SIG-M5 treated with dmso at 0.1 percent for 504 hours (cell line): ENCODE data around the gene HCN3.

ENCODE experiments used
- DNase-seq: peaks from one replicate; lab custom pipeline; 2025; ENCODE audit not compliant: unreplicated experiment; lab: John Stamatoyannopoulos, UW

The HCN3 gene

DNA sequence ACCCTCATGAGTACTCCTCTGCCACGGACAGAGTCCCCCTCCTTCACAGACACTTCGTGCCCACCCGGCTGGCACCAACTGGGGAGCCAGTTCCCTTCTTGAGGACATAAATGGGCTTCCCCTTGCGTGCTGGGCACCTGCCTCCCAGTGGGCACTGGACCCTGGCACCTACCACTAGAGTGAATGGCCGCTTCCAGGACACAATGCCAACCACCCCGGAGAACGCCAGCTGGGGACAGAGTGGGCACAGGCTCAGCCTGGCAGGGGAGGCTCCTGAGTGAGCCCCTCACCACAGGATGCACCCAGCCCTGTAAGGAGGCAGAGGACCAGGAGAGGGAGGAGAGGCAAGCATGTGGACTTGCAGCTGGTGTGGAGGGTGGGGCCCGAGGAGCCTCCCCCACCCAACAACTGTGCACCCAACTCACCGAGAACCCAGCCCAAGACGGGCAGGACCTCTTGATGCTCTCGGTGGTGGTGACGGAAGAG lies 23.0 kb upstream of the HCN3 start:
- DNase-seq = no peak

DNA sequence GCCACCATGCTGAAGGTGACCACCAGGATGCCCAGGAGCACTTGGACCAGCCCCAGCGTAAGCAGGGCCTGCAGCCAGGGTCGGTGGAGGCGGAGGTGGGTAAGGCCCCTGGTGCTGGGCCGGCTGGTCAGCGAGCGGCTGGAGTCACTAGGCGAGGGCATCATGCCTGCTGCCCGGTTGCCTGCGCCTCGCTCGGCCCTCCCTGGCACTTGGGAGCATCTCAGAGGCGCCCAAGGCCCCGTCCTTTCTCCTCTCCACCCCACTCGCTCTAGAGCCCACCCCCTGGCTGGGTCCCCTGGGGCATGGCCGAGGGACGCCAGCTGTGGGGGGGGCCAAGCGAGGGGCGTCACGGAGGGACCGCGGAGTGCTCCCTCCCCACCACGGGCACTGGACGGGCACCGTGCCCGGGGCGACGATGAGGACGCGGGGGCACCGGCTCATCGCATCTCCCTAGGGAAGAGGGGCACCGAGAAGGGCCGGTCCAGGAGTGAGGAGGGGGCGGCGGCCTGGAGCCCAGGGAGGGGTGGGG lies 22.5 kb upstream of the HCN3 start:
- no peak for DNase-seq

- DNase-seq = peak; percentile 80
Observed at GRCh38 chr1:155255243-155256007, 21.8 kb upstream of the HCN3 start, which contains the start of gene ENTREP3. Gene ENTREP3 (minus strand): TSS chr1:155255483. CDS start chr1:155254877, 606 bp downstream.

GRCh38 chr1:155256058-155256852 lies 21.0 kb upstream of the HCN3 start:
- DNase-seq = no peak

- DNase-seq = no peak
Observed at GRCh38 chr1:155260276-155260675, 17.0 kb upstream of the HCN3 start.

- peak; percentile 35 for DNase-seq
Observed at GRCh38 chr1:155261493-155261851, 15.8 kb upstream of the HCN3 start.

DNA sequence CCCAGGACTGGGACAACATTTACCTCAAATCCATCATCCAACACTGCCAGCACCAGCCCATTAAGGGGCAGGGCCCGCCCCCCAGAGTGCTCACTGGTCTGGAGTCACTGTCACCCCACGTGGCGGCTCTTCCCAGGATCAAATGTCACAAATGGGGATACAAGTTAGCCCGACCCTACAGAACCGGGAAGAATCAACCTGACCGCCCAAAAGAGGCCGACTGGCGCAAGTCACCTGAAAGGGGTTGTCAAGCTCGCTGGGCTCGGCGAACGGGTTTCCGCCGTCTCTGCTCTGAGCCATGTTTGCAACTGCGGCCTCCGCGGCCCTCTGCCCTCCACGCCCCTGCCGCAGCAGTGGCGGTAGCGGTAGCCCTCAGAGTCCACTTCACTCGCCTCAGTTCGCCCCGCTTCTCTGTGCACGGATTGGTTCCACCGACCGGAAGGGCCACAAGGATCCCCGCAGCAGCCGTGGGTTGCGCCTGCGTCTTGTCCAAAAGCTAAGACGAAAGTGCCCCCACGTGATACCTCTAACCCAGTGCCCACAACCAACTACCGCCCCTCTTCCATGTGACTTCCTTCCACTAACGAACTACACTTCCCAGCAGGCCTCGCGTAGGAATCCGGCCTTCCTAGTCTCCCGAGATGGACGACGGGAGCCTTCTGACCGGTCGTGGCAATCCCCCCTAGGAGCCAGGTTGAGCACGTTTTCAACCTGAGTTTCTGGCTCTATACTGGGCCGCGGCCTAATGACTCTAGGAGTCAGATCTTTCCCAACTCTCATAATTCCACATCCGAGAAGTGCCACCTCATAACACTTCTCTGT lies 15.2 kb upstream of the HCN3 start, which contains the start of gene SCAMP3:
Gene SCAMP3, minus strand, starts transcription at position 509 of the 822 bp plus-strand sequence. Its CDS starts 209 bp downstream, at position 300.
- peak; percentile 100 for DNase-seq

DNA sequence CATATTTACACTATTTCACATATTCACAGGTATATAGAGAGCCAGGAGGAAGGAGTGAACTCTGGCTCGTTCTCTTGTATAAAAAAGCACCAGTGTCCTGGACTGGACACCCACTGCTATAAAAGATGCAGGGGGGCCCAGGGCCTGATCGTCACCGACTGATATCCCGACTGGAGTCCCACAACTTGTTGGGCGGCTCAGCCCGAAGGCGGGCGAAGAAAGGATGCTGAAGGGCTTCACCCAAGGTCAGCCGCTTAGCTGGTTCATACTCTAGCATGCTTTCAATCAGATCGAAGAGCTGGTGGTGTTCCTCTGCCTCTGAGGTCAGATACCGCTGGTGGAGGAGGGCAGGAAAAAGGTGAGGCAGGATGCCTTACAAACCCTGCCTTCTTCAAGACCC lies 14.2 kb upstream of the HCN3 start:
- no peak for DNase-seq

- no peak for DNase-seq
Observed at GRCh38 chr1:155266553-155266952, 10.7 kb upstream of the HCN3 start.

- no peak for DNase-seq
Observed at GRCh38 chr1:155267373-155267772, 9.9 kb upstream of the HCN3 start.

DNA sequence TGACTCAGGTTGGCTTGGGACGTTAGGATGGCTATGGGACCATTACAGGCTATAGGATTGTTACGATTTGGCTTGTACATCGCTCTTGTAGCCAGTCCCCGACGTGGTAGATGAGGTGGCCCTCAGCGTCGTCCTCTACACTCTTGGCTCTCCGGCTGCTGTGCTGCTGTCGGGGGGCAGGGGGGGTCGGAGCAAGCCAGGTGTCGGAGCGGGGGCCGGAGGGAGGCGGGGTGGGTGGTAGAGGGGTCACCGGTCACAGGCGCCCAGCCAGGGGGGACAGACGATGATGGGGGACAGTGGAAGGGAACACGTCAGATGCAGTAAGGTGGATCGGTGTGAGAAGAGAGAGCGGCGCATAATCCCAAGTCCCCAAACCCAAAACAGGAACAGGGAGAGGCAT lies 8.6 kb upstream of the HCN3 start:
- DNase-seq = no peak

- no peak for DNase-seq
Observed at GRCh38 chr1:155269381-155269780, 7.9 kb upstream of the HCN3 start.

DNA sequence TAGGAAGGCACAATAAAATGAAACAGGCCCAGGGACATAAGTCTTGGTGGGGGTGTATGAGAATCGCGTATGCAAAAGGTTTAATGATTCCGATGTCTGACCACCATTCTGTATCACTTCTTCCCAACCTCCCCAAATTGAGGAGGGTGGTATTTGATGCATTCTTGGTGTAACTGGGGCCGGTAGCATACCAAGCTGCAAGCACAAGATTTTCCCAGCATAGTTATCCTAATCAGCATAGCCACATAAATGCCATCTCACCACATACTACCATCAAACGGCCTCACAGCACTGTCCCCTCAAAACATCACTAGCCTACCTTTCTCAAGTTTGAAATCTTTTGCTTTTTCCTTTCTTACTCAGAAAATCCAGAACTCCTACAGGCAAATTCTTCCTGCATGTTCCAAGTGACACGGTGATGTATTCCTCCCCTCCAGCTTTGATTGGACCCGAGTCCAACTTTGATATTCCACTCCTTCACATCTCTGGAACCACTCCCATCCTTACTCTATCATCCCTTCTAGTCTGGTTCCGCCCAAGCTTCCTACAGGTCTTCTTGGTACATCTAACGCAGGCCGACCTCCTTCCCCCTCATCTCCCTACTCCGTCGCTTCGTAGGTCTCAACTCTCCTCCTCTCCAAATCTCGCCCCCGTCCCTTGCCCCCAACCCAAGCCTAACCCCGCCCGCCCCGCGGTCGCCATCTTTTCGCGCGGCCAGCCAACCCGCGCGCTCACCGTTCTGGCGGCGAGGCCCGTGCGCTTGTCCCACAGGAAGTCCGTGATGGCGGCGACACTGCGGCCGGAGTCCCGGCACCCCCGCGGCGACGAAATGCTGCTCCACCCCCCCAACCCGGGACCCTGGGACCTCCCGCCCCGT lies 4.6 kb upstream of the HCN3 start:
- DNase-seq = peak; percentile 46

GRCh38 chr1:155273343-155274245 lies 3.7 kb upstream of the HCN3 start, which contains the start of gene CLK2:
Gene CLK2 (minus strand): TSS chr1:155273504. CDS start chr1:155270977, 2,527 bp downstream.
- peak; percentile 98 for DNase-seq

DNA sequence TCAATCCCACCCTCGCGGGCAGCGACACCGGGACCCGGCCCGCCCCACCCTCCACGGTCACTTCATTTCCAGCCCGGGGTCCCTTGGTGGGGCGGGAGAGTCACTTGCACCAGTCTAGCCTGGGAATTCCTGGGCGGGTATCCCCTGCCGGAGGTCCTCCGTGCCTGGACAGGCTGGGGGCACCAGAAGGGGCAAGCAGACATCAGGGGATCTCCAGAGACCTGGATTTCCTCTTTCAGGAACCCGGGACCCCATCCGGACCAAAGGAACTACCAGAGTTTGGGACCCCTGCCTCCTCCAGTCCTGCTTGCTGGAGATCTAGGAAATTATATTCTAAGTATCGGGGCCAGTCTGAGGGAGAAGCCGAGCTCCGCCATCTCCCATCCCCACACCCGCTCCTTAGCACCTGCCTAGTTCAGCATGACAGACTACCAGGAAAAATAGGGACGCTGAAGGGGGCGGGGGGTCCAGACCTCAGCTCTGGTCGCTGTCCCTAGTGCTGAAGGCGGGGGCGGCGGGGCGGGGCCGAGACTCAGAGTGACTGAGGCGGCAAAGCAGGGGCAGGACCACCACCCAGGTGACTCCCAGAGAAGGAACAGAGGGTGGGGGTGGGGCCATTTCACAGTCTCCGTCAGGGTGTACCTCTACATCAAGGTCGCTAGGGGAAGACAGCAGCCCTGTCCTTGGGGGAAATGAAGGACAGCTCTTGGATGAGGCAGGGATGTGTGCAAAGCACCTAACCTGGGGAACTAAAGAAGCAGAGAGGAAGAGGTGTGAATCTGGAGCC lies 832 bp downstream of the HCN3 start:
- DNase-seq = peak; percentile 75

GRCh38 chr1:155278689-155279160 lies 1.5 kb downstream of the HCN3 start:
- DNase-seq = no peak

GRCh38 chr1:155279268-155279667 lies 2.0 kb downstream of the HCN3 start:
- DNase-seq = no peak
